ENCODE measurements around the gene ASB2.

The ASB2 gene

GRCh38 chr14:93981316-93982229 lies 5.2 kb upstream of the ASB2 start:
- DNase-seq (ENCODE audit: low spot score), result no peak

GRCh38 chr14:93980456-93981201 lies 4.3 kb upstream of the ASB2 start:
- no peak for DNase-seq (ENCODE audit: low spot score)

DNA sequence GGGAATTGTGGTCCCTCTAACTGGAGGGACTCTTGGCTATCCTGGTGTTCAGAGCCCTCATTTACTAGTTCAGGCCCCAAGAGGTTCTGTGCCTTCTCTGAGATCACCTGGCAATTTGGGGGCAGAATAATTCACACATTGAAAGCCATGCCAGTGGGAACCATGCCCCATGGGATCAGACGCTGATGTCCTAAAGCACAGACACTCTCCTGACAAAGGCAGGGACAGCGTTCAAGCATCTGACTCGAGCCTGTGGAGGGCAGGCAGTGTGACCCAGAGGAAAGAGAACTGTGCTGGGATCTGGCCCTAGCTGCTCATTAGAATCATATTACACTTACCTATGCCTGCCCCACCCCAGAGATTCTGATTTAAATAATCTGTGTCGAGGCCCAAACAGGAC lies 2.4 kb upstream of the ASB2 start:
- no peak for DNase-seq (ENCODE audit: low spot score)

- DNase-seq (ENCODE audit: low spot score), result peak; percentile 50
Observed at GRCh38 chr14:93977790-93978581, 1.6 kb upstream of the ASB2 start.

GRCh38 chr14:93977171-93977570 lies 801 bp upstream of the ASB2 start:
- DNase-seq (ENCODE audit: low spot score), result no peak

DNA sequence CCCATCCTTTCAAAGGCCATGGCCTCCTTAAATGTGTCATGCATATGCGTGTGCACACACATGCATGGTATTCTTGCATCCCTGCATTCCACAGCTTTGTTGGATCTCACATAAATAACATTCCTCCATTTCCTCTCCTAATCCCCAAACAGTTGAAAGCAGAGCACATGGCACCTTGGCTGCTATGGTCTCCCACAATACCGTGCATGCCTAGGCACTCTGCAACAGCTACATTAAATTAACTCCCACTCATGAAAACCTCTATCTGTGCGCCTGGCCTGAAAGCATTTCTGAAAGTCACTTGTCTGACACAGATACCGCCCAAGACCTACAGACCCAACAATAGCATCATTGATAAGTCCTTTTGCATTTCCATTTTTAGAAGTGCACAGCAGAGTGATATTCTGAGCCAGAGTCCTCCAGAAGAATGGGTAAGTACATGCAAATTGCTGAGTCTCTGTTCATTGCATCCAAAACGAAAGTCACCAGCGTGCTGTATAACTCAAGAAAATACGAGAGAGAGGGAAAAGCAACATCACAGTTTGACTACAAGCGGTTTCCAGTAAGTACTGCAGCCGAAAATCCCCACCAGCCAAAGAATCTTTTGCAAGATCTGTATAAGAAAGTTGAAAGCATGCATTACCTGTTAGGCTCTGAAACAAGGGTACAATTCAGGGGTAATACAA lies 436 bp downstream of the ASB2 start:
- DNase-seq (ENCODE audit: low spot score), result no peak

- DNase-seq (ENCODE audit: low spot score), result no peak
Observed at GRCh38 chr14:93974833-93975232, 1.5 kb downstream of the ASB2 start.

DNA sequence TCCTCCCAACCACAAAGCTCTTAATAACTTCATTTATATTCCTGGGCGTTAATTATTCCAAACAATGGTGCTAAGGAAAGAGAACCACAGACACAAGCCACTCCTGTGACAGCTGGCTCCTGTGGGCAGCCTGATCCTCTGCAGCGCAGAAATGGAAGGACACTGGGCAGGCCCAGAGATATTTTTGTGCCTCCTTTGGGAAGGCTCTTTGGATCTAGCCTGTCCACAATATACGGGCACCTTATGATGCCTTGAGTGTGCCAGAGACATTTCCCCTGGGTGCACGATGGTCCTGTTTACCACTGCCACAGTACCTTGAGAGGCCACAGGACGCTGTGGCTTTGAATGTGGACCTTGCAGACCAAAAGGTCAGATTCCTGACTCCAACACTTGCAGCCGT lies 2.1 kb downstream of the ASB2 start:
- DNase-seq (ENCODE audit: low spot score), result no peak

- DNase-seq (ENCODE audit: low spot score), result no peak
Observed at GRCh38 chr14:93973607-93974006, 2.8 kb downstream of the ASB2 start.

DNA sequence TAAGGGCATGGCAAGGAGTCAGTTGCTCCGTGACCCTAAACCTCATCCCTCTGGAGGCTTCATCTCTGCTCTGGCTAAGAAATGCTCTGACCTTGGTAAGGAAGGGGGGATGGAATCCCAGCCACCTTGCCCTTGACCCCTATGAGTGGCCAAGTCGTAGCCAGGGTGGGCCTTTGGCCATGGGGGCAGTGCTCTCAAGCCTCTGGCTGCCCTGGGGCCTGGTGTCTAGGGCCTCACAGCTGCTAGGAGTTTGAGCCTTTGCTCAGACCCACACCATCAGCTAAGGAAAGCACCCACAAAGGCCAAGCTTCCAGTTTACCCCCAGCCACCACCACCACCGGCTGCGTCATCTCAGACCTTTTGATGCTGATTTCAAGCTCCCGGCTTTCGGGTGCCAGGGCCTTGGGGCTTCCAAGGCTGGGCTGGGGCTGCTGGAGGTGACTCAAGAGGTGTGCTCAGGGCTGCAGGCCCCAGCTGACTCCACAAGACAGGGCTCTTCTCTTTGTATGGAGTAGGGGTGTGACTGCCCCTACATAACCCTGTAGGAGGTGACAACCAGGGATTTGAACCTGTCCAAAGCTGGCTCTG lies 3.7 kb downstream of the ASB2 start:
- no peak for DNase-seq (ENCODE audit: low spot score)

DNA sequence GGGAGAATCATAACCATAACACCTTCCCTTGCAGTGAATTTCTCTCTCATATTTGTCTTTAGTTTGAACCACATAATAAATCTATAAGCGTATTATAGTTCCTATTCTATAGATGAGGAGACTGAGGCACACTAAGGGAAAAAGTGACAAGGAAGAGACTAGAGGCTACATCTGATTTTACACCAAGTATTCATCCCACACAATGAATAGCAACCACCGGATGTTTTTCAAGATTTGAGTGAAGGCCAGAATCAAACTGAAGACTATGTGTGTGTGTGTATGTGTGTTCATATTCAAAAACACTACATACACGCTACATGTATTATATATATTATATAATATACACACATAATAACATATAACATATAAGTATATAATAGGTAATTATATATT lies 4.7 kb downstream of the ASB2 start:
- DNase-seq (ENCODE audit: low spot score), result no peak

- DNase-seq (ENCODE audit: low spot score), result peak; percentile 23
Observed at GRCh38 chr14:93970965-93971634, 5.3 kb downstream of the ASB2 start.

GRCh38 chr14:93970585-93970964 lies 5.8 kb downstream of the ASB2 start:
- peak; percentile 68 for DNase-seq (ENCODE audit: low spot score)

- no peak for DNase-seq (ENCODE audit: low spot score)
Observed at GRCh38 chr14:93969082-93969828, 7.1 kb downstream of the ASB2 start.

GRCh38 chr14:93967637-93968250 lies 8.6 kb downstream of the ASB2 start:
- DNase-seq (ENCODE audit: low spot score), result no peak

DNA sequence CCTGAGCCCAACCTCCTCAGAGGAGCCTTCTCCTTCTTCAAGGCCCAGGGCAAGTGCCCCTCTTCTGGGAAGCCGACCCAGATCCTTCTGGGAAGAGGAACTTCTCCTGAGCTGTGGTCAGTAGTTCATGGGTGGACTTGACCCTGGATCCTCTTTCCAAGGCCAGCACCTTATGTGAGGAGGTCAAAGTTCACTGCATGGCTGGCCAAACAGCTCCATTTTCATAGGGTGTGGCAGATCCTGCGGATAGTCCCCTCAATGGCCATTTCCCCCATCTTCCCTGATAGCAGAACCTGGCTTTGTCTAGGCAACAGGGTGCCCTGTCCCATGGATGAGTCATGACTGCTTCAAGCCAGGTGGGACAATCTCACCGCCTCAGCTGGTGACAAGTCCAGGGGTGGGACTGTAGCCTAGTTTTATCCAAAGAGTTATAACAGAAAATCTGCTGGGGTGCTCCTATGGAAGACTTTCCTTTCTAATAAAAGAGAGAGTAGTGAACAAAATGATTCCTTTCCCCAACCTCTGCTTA lies 10.4 kb downstream of the ASB2 start:
- peak; percentile 51 for DNase-seq (ENCODE audit: low spot score)

- DNase-seq (ENCODE audit: low spot score), result peak; percentile 99
Observed at GRCh38 chr14:93965287-93965821, 11.0 kb downstream of the ASB2 start.

DNA sequence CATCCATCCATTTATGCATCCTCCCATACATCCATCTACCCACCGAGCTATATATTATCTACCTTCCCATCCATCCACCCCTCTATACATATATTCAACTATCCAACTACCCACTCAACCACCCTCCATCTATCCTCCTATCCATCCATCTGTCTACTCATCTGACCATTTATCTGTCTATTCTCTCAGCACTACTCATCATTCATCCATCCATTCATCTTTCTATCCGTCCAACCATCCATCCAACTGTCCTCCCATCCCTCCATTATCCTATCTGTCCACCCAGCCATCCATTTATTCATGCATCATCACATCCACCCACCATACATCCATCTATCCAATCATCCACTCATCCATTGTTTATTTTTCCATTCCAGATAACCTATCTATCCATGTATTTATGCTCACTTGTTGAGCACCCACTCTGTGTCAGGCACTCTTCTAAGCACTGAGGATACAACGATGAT lies 11.5 kb downstream of the ASB2 start:
- DNase-seq (ENCODE audit: low spot score), result no peak

DNA sequence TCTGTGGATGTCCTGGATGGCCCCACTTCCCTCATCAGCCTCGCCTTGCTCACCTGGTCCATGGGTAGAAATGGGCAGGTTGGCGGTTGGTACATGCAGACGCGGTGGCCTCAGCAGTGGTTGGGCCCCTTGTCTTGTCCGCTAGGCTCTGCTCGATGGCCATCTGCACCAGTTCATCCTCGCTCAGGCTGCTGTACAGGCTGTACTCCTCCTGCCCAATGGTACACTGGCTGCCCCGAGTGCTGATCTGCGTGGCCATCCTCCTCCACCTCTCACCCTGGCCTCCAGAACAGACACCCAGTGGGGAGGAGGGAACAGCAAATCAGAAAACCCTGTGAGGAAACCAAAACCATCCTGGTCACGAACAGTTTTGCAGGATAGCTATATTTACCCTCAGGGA lies 12.1 kb downstream of the ASB2 start:
- no peak for DNase-seq (ENCODE audit: low spot score)
